ENCODE measurements around the gene SEPHS1.
"Not testable (repeated sequence)": the region's sequence is repeated elsewhere in the genome, so short reads cannot be mapped to it uniquely, and the experiment has no call there.

The SEPHS1 gene

DNA sequence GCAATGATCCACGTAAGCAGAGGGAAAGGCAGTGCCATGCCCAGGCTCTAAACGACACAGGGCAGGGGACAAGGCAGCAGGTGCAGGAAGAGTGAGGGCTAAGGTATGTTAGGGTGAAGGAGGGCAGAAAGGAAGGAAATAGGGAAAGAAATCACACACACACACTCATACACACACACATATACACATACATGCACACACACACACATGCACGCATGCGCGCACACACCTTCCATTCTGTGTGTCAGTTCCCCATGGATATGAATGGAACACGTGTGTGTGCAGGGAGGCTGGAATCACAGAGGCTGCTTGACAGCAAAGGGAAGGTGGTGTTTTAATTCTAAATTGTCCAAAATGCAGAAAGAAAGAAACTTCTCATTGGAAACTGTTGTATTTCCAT lies 42.0 kb downstream of the SEPHS1 start:
- Histone ChIP-seq H3K36me3 (ENCODE audit: control insufficient read depth, insufficient read depth, low read length) (no peaks in the 10 kb centered on the region), H3K9ac (ENCODE audit: low read length) (no peak overlapping the region), H3K27me3 (ENCODE audit: control insufficient read depth, insufficient read depth, low read length) (no peaks in the 10 kb centered on the region), H3K27ac (ENCODE audit: low read depth, low read length) (no peak overlapping the region), H3K9me3 (ENCODE audit: control insufficient read depth, insufficient read depth, low read depth, low read length) (no peaks in the 10 kb centered on the region), H3K4me1 (ENCODE audit: control insufficient read depth, insufficient read depth, low read length) (no peaks in the 10 kb centered on the region), H3K4me3 (ENCODE audit: low read depth, low read length) (no peak overlapping the region)

DNA sequence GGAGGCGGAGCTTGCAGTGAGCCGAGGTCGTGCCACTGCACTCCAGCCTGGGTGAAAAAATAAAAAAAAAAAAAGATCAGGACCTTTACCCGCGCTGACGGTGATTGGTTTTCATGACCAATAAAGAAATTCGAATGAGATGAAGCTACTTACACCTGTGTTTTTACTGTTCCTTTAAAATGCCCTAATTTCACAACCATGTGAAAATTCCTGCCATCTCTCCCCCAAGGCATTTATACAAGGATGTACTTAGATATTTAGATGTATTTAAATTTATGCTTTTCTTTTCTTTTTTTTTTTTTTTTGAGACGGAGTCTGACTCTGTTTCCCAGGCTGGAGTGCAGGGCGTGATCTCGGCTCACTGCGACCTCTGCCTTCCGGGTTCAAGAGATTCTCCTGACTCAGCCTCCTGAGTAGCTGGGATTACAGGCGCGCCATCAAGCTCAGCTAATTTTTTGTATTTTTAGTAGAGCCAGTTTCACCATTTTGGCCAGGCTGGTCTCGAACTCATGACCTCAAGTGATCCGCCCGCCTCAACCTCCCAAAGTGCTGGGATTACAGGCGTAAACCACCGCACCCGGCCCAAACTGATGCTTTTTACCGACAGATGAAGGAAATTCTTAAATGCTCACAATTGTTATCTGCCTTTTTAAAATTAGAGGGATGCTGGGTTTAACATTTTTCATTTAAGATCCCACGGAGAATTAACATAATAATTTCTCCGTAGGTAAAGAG lies 45.1 kb downstream of the SEPHS1 start:
- H3K27ac ChIP-seq (ENCODE audit: low read depth, low read length), result no peak overlapping the region
- H3K4me1 ChIP-seq (ENCODE audit: control insufficient read depth, insufficient read depth, low read length), result 0 out of 2 replicates have a peak, but pooled peaks cover 4% of the 10 kb centered on the region
- H3K36me3 ChIP-seq (ENCODE audit: control insufficient read depth, insufficient read depth, low read length), result no peaks in the 10 kb centered on the region
- H3K27me3 ChIP-seq (ENCODE audit: control insufficient read depth, insufficient read depth, low read length), result no peaks in the 10 kb centered on the region
- H3K9me3 ChIP-seq (ENCODE audit: control insufficient read depth, insufficient read depth, low read depth, low read length), result no peaks in the 10 kb centered on the region
- no peak overlapping the region; the same call in 1 of the 2 replicates for H3K4me3 ChIP-seq (ENCODE audit: low read depth, low read length)
- H3K9ac ChIP-seq (ENCODE audit: low read length), result no peak overlapping the region

DNA sequence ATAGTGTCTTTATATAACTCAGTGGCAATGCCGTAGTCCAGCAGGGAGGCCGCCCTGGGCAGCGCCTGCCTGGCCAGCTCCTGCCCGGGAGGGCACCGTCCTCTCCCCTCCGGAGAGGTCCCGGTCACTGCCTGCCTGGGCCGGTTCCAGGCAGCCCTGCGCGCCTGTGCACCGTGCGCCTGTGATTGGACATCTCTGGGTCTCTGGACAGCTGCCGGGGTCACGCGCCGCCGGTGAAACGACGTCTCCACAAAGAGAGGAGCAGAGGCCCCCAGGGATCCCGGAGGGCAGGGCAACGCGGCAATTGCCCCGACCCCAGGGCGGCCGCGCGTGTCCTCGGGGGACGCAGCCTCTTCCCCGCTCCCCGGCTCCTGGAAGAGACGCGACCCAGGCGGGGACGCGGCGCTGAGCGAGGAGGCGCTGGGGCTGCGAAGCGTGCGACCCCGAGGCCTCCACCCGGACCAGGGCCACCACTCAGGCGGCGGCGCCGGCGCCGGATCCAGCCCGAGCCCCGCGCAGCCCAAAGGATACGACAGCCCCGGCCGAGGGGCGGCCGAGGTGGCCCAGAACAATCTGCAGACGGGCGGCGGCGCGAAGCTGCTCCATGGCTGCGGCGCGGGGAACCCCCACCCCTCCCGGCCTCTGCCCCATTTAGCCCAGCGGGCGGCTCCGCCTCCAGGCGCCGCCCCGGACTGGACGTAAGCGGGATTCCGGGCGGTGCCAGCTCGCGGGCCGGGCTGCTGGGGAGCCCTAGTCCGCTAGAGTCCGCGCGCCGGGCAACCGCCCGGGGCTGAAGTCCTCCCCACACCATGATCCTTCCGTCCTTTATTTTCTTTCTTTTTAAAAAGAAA lies 48.4 kb downstream of the SEPHS1 start, which contains the start of gene PHYH:
PHYH (minus strand) TSS at position 628 of the 851 bp plus-strand sequence; CDS start at position 606, 22 bp downstream.
- H3K4me3 ChIP-seq (ENCODE audit: low read depth, low read length), result peak within 1 kb of the TSS; percentile 62
- H3K9ac ChIP-seq (ENCODE audit: low read length), result peak within 1 kb of the TSS; percentile 34
- peak within 1 kb of the TSS; percentile 4; the same call in 1 of the 2 replicates for H3K27ac ChIP-seq (ENCODE audit: low read depth, low read length)
- H3K9me3 ChIP-seq (ENCODE audit: control insufficient read depth, insufficient read depth, low read depth, low read length), result no peaks in the 10 kb centered on the region
- H3K27me3 ChIP-seq (ENCODE audit: control insufficient read depth, insufficient read depth, low read length), result no peaks in the 10 kb centered on the region
- no peaks in the 10 kb centered on the region for H3K36me3 ChIP-seq (ENCODE audit: control insufficient read depth, insufficient read depth, low read length)
- H3K4me1 ChIP-seq (ENCODE audit: control insufficient read depth, insufficient read depth, low read length), result 0 out of 2 replicates have a peak, but pooled peaks cover 4% of the 10 kb centered on the region

DNA sequence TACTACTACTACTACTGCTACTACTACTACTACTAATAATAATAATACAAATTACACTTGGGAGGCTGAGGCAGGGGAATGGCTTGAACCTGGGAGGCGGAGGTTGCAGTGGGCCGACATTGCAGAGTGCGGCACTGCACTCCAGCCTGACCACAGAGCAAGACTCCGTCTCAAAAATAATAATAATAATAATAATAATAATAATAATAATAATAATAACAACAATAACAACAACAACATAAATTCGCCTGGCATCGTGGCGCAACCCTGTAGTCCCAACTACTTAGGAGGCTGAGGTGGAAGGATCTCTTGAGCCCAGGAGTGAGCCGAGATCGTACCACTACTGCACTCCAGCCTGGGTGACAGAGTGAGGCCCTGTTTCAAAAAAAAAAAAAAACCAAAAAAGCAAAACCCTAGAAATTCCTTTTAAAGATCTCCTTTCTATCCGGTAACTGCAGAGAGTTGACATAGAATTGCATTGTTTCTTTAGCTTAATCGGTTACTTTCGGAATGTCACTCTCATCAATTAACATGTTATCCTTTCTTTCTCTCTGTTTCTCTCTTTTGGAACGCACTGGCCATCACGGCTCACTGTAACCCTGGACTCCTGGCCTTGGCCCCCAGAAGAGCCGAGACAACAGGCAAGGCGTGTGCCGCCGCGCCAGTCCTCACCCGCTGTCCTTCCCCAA lies 49.2 kb downstream of the SEPHS1 start:
- H3K9ac ChIP-seq (ENCODE audit: low read length), result peak overlapping the region; percentile 34
- H3K9me3 ChIP-seq (ENCODE audit: control insufficient read depth, insufficient read depth, low read depth, low read length), result no peaks in the 10 kb centered on the region
- 0 out of 2 replicates have a peak, but pooled peaks cover 4% of the 10 kb centered on the region for H3K4me1 ChIP-seq (ENCODE audit: control insufficient read depth, insufficient read depth, low read length)
- H3K4me3 ChIP-seq (ENCODE audit: low read depth, low read length), result peak overlapping the region; percentile 62
- no peaks in the 10 kb centered on the region for H3K27me3 ChIP-seq (ENCODE audit: control insufficient read depth, insufficient read depth, low read length)
- H3K36me3 ChIP-seq (ENCODE audit: control insufficient read depth, insufficient read depth, low read length), result no peaks in the 10 kb centered on the region
- no peak overlapping the region for H3K27ac ChIP-seq (ENCODE audit: low read depth, low read length)

DNA sequence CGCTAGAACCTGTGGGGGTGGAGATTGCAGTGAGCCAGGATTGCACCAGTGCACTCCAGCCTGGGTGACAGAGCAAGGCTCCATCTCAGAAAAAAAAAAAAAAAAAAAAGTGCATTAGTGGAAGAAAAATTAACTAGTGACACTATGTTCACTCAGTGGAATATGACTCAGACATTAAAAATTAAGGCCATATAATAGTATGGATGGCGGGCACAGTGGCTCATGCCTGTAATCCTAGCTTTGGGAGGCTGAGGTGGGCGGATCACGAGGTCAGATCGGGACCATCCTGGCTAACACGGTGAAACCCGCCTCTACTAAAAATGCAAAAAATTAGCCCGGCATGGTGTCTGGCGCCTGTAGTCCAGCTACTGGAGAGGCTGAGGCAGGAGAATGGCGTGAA lies 51.6 kb downstream of the SEPHS1 start:
- H3K9me3 ChIP-seq (ENCODE audit: control insufficient read depth, insufficient read depth, low read depth, low read length), result no peaks in the 10 kb centered on the region
- H3K4me3 ChIP-seq (ENCODE audit: low read depth, low read length), result no peak overlapping the region
- no peak overlapping the region for H3K27ac ChIP-seq (ENCODE audit: low read depth, low read length)
- no peak overlapping the region for H3K9ac ChIP-seq (ENCODE audit: low read length)
- 0 out of 2 replicates have a peak, but pooled peaks cover 4% of the 10 kb centered on the region for H3K4me1 ChIP-seq (ENCODE audit: control insufficient read depth, insufficient read depth, low read length)
- no peaks in the 10 kb centered on the region for H3K36me3 ChIP-seq (ENCODE audit: control insufficient read depth, insufficient read depth, low read length)
- no peaks in the 10 kb centered on the region for H3K27me3 ChIP-seq (ENCODE audit: control insufficient read depth, insufficient read depth, low read length)

DNA sequence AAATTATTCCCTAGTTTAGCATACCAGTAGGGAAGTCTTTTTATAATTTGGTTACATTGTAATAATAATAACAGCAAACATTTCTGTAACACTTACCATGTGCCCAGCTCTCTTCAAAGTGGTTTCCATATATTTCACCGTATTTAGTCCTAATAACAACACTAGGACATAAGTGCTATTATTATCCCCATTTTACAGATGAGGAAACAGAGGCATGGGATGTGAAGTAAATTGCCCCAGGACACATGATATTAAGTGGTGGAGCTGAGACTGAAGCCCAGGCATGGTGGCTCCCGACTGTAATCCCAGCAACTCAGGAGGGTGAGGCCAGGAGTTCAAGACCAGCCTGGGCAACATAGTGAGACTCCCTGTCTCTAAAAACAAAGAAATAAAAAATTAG lies 53.3 kb downstream of the SEPHS1 start:
- no peaks in the 10 kb centered on the region for H3K36me3 ChIP-seq (ENCODE audit: control insufficient read depth, insufficient read depth, low read length)
- H3K27ac ChIP-seq (ENCODE audit: low read depth, low read length), result no peak overlapping the region
- H3K9me3 ChIP-seq (ENCODE audit: control insufficient read depth, insufficient read depth, low read depth, low read length), result no peaks in the 10 kb centered on the region

DNA sequence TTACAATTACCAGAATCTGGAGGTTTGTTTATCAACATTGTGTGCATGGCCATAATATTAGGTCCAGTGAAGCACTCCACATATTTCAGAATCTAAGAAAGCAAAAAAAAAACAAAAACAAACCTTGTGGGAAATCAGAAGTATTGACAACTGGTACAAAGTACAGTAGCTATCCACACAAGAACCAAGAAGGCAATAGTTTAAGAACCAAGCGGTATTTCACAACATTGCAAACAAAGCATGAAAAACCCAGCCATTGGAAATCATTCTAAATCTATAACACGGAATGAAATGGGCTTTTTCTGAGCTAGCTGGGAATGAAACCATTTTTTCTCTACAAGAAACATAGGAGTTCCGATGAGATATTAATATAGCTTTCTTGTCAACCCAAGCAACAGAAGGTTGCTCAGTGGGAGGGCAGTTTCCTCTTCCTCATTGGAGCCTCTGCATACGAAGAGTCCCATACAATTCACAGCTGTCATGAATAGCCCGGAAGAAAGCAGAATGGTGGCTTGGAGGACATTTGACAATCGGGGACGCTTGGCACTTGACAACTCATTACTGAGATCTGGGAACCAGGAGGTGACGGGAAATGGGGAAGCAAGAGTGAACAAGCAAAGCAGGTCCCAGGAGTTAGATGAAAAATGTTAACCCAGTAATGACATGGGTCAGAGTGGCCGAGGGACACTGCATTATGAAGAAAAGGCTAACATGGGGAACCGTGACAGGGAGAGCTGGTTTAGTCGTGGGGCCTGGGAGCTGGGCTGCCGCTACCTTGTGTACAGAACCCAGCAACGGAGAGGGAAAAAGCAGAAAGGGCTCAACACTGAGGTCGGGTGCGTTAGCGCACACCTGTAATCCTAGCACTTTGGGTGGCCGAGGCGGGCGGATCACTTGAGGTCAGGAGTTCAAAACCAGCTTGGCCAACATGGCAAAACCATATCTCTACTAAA lies 56.0 kb downstream of the SEPHS1 start:
- H3K27me3 ChIP-seq (ENCODE audit: control insufficient read depth, insufficient read depth, low read length), result no peaks in the 10 kb centered on the region
- H3K27ac ChIP-seq (ENCODE audit: low read depth, low read length), result no peak overlapping the region
- H3K36me3 ChIP-seq (ENCODE audit: control insufficient read depth, insufficient read depth, low read length), result peaks cover 5% of the 10 kb centered on the region; the same call in 1 of the 2 replicates
- no peaks in the 10 kb centered on the region for H3K9me3 ChIP-seq (ENCODE audit: control insufficient read depth, insufficient read depth, low read depth, low read length)
- H3K4me1 ChIP-seq (ENCODE audit: control insufficient read depth, insufficient read depth, low read length), result no peaks in the 10 kb centered on the region
- no peak overlapping the region for H3K9ac ChIP-seq (ENCODE audit: low read length)
- no peak overlapping the region for H3K4me3 ChIP-seq (ENCODE audit: low read depth, low read length)

More for the DNA sequence above, 53.3 kb downstream of the SEPHS1 start:
- Histone ChIP-seq H3K4me1 (ENCODE audit: control insufficient read depth, insufficient read depth, low read length) (0 out of 2 replicates have a peak, but pooled peaks cover 4% of the 10 kb centered on the region), H3K9ac (ENCODE audit: low read length) (no peak overlapping the region), H3K4me3 (ENCODE audit: low read depth, low read length) (no peak overlapping the region), H3K27me3 (ENCODE audit: control insufficient read depth, insufficient read depth, low read length) (no peaks in the 10 kb centered on the region)

DNA sequence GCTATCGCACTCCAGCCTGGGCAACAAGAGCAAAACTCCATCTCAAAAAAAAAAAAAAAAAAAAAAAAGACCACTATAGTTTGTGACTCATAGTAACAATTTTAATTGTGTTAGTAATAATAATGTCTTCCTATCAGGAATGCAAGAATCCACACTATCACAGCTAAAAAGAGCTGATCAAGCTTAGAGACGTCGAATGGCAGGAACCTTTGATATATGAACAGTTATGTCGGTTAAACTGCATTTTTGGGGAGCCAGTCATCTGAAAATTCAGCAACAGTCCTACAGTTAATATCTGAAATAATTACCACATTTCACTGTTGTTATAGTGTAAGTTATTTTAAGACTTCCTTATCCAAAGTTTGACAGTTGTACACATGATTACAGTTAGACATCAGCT lies 57.0 kb downstream of the SEPHS1 start:
- no peak overlapping the region for H3K27ac ChIP-seq (ENCODE audit: low read depth, low read length)
- H3K27me3 ChIP-seq (ENCODE audit: control insufficient read depth, insufficient read depth, low read length), result no peaks in the 10 kb centered on the region
- H3K36me3 ChIP-seq (ENCODE audit: control insufficient read depth, insufficient read depth, low read length), result peaks cover 5% of the 10 kb centered on the region; the same call in 1 of the 2 replicates
- no peak overlapping the region for H3K9ac ChIP-seq (ENCODE audit: low read length)
- no peaks in the 10 kb centered on the region for H3K9me3 ChIP-seq (ENCODE audit: control insufficient read depth, insufficient read depth, low read depth, low read length)
- H3K4me1 ChIP-seq (ENCODE audit: control insufficient read depth, insufficient read depth, low read length), result no peaks in the 10 kb centered on the region
- H3K4me3 ChIP-seq (ENCODE audit: low read depth, low read length), result no peak overlapping the region

DNA sequence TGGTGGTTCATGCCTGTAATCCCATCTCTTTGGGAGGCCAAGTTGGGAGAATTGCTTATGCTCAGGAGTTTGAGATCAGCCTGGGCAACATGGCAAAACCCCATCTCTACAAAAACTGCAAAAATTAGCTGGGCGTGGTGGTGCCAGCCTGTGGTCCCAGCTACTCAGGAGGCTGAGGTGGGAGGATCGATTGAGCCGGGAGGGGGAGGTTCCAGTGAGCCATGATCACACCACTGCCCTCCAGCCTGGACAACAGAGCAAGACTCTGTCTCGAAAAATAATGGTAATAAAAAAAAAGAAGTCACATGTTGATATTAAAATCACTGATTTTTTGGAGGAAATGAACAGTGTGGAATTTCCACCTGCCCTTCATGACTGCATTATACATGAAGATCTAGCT lies 64.0 kb downstream of the SEPHS1 start:
- Histone ChIP-seq H3K36me3 (ENCODE audit: control insufficient read depth, insufficient read depth, low read length) (peaks cover 5% of the 10 kb centered on the region; the same call in 1 of the 2 replicates), H3K27ac (ENCODE audit: low read depth, low read length) (no peak overlapping the region), H3K4me3 (ENCODE audit: low read depth, low read length) (no peak overlapping the region), H3K27me3 (ENCODE audit: control insufficient read depth, insufficient read depth, low read length) (no peaks in the 10 kb centered on the region), H3K9me3 (ENCODE audit: control insufficient read depth, insufficient read depth, low read depth, low read length) (no peaks in the 10 kb centered on the region), H3K9ac (ENCODE audit: low read length) (no peak overlapping the region), H3K4me1 (ENCODE audit: control insufficient read depth, insufficient read depth, low read length) (no peaks in the 10 kb centered on the region)

DNA sequence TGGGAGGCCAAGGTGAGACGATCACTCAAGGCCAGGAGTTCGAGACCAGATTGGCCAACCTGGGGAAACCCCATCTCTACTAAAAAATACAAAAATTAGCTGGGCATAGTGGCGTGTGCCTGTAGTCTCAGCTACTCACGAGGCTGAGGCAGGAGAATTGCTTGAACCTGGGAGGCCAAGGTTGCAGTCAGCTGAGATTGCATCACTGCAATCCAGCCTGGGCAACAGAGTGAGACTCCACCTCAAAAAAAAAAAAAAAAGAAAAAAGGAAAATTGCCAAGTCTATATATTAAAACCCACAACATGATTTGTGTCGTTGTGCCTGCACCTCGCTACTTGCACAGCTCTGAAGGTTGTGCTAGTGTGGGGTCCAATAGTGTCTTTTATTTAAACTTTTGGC lies 65.7 kb downstream of the SEPHS1 start:
- H3K36me3 ChIP-seq (ENCODE audit: control insufficient read depth, insufficient read depth, low read length); H3K27ac ChIP-seq (ENCODE audit: low read depth, low read length); H3K27me3 ChIP-seq (ENCODE audit: control insufficient read depth, insufficient read depth, low read length); H3K4me3 ChIP-seq (ENCODE audit: low read depth, low read length); H3K4me1 ChIP-seq (ENCODE audit: control insufficient read depth, insufficient read depth, low read length); H3K9ac ChIP-seq (ENCODE audit: low read length); H3K9me3 ChIP-seq (ENCODE audit: control insufficient read depth, insufficient read depth, low read depth, low read length): not testable (repeated sequence)

Measured in HUES6 (cell line).